DOHH2 (cell line): Measurements from ENCODE around the gene ADGRG1.

Experiments used
- H3F3A ChIP-seq: fragments of 200-600 bp; sonication (generic), shearing (Covaris generic); 2 replicates; pipeline ENCODE4 v1.6.0; 2016; ENCODE audit warnings: antibody characterized with exemption, mild to moderate bottlenecking; ENCODE audit not compliant: control insufficient read depth, insufficient read depth
- H3K27ac ChIP-seq: fragments of 200-600 bp; sonication (generic); 2 replicates; pipeline ENCODE4 v1.5.1; 2014; ENCODE audit warnings: low read depth, mild to moderate bottlenecking, low read length, moderate library complexity
- H3K27me3 ChIP-seq: fragments of 200-600 bp; sonication (generic); 2 replicates; pipeline ENCODE4 v1.6.1; 2014; ENCODE audit warnings: mild to moderate bottlenecking, low read length, mixed read lengths; ENCODE audit not compliant: control insufficient read depth
- H3K36me3 ChIP-seq: fragments of 200-600 bp; sonication (generic); 2 replicates; pipeline ENCODE4 v1.6.1; 2014; ENCODE audit warnings: mild to moderate bottlenecking, low read length, moderate library complexity, mixed read lengths; ENCODE audit not compliant: control insufficient read depth
- H3K4me1 ChIP-seq: fragments of 200-600 bp; sonication (generic); 2 replicates; pipeline ENCODE4 v1.6.1; 2014; ENCODE audit warnings: mild to moderate bottlenecking, low read length, mixed read lengths; ENCODE audit not compliant: control insufficient read depth
- H3K4me2 ChIP-seq: fragments of 200-600 bp; sonication (generic); 2 replicates; pipeline ENCODE4 v1.6.0; 2014; ENCODE audit warnings: mild to moderate bottlenecking, low read length, moderate library complexity
- H3K4me3 ChIP-seq: fragments of 200-600 bp; sonication (generic); 2 replicates; pipeline ENCODE4 v1.5.1; 2014; ENCODE audit warnings: mild to moderate bottlenecking, low read length, mixed read lengths
- H3K79me2 ChIP-seq: fragments of 200-600 bp; sonication (generic); 2 replicates; pipeline ENCODE4 v1.6.1; 2014; ENCODE audit warnings: mild to moderate bottlenecking, low read length, mixed read lengths; ENCODE audit not compliant: control insufficient read depth
- H3K9me2 ChIP-seq: fragments of 200-600 bp; sonication (generic); replicated peaks from 2 replicates; pipeline ENCODE4 v1.6.1; 2014; ENCODE audit warnings: mild to moderate bottlenecking, low read length, mixed read lengths; ENCODE audit not compliant: control insufficient read depth
- H3K9me3 ChIP-seq: fragments of 200-600 bp; sonication (generic); 2 replicates; pipeline ENCODE4 v1.6.1; 2014; ENCODE audit warnings: antibody characterized with exemption, low read length, mixed read lengths; ENCODE audit not compliant: control insufficient read depth, insufficient read depth
- H4K20me1 ChIP-seq: fragments of 200-600 bp; sonication (generic); 2 replicates; pipeline ENCODE4 v1.6.0; 2014; ENCODE audit warnings: low read depth, mild to moderate bottlenecking, antibody characterized with exemption, low read length, moderate library complexity; ENCODE audit not compliant: control insufficient read depth, insufficient read depth
- EZH2phosphoT487 ChIP-seq: fragments of 200-600 bp; sonication (generic); IDR thresholded peaks from 2 replicates; pipeline ENCODE4 v1.6.1; 2017; ENCODE audit warnings: borderline replicate concordance, mild to moderate bottlenecking, antibody characterized with exemption, low read length, moderate library complexity, mixed read lengths
- TF ChIP-seq, protein P1 (sequence below): fragments of 200-600 bp; sonication (generic); IDR thresholded peaks from one replicate; pipeline ENCODE4 v1.5.1; 2014; ENCODE audit warnings: antibody characterized with exemption, mild to moderate bottlenecking, low read depth, low read length; ENCODE audit not compliant: poor library complexity, severe bottlenecking

The ADGRG1 gene

DNA sequence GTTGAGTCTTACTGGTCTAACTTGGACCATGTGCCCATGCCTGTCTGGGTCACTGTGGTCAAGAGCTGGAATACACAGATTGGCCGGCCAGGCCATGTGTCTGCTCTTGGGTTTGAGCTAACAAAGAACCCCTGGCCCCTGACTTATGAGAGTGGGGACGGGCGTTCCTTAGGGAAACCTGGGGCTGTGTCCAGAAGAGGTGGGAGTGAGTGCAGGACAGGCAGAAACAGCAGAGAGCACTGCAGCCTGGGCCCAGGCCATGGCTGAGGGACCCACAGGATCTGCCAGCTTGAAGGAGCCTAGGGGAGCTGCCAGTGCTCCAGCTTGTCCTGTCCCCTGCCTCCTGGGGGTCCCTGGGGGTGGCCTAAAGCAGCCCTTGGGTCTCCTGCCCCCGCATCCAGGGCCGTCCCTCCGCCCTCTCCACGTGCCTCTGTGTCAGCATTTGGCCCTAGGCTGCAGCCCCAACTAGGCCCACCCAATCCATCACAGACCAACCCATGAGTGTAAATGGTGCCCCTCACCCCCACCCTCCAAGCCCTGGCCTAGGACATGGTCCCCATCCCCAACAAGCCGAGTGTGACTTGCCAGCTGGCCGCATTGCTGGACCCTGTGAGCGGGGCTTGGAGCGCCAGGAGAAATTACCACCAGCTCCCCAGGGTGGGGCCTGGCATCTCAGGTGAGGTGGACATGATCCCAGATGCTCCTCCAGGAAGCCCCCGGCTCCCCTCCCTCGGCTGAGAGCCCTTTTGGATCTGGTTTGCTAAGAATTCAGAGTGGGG lies 53.7 kb downstream of the ADGRG1 start:
- no peaks in the 10 kb centered on the region for H3K9me3 ChIP-seq
- H3K4me3 ChIP-seq, result no peak overlapping the region
- H3K4me2 ChIP-seq, result no peak overlapping the region
- H3K79me2 ChIP-seq, result no peaks in the 10 kb centered on the region
- no peaks in the 10 kb centered on the region for H3F3A ChIP-seq
- H3K36me3 ChIP-seq, result no peaks in the 10 kb centered on the region
- H3K4me1 ChIP-seq, result no peaks in the 10 kb centered on the region
- H4K20me1 ChIP-seq, result no peaks in the 10 kb centered on the region
- H3K27ac ChIP-seq, result no peak overlapping the region
- no peaks in the 10 kb centered on the region for H3K27me3 ChIP-seq
- TF ChIP-seq, protein P1, sequence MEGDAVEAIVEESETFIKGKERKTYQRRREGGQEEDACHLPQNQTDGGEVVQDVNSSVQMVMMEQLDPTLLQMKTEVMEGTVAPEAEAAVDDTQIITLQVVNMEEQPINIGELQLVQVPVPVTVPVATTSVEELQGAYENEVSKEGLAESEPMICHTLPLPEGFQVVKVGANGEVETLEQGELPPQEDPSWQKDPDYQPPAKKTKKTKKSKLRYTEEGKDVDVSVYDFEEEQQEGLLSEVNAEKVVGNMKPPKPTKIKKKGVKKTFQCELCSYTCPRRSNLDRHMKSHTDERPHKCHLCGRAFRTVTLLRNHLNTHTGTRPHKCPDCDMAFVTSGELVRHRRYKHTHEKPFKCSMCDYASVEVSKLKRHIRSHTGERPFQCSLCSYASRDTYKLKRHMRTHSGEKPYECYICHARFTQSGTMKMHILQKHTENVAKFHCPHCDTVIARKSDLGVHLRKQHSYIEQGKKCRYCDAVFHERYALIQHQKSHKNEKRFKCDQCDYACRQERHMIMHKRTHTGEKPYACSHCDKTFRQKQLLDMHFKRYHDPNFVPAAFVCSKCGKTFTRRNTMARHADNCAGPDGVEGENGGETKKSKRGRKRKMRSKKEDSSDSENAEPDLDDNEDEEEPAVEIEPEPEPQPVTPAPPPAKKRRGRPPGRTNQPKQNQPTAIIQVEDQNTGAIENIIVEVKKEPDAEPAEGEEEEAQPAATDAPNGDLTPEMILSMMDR, result no peak
- no peak for TF ChIP-seq EZH2phosphoT487
- H3K9me2 ChIP-seq, result no peaks in the 10 kb centered on the region

DNA sequence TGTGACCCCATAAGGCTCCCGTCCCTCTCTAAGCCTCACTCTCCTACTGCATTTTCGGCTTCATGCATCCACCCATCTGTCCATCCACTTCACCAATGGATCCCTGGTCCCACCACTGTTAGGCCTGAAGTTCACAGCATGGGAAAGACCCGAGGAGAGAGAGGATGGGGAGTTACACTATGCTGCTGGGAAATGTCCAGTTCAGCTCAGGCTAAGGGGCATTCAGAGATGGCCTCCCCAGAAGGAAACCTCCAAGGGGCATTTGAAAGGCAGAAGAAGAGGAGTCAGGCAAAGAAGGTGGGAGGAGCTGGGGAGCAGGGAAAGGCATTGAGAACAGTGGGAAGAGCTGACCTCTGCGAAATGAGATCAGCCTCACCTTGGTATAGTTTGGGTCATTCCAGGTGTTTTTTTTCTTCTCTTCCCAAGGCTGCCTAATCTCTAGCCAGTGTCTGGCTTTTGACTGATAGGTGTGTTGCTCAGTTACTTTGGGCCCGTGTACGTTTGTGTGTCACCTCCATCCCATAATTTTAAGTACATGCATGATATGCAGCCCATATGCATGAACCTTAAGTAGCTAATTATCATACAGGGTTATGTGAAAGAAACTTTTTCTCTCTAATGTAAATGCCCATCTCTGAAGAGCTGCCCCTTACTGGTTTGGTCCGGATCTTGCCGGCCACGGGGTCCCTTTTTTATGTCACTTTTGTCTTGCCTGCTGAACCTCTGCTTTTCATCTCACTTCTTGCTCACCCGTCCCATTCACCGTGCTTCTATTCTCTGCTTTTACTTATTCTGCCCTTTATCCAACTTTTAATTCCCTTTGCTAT lies 54.6 kb downstream of the ADGRG1 start:
- Histone ChIP-seq H3K27ac (no peak overlapping the region), H3K4me2 (no peak overlapping the region), H3K9me2 (no peaks in the 10 kb centered on the region), H3K36me3 (no peaks in the 10 kb centered on the region), H4K20me1 (no peaks in the 10 kb centered on the region), H3K27me3 (no peaks in the 10 kb centered on the region), H3K4me3 (no peak overlapping the region), H3F3A (no peaks in the 10 kb centered on the region), H3K4me1 (no peaks in the 10 kb centered on the region), H3K9me3 (no peaks in the 10 kb centered on the region), H3K79me2 (no peaks in the 10 kb centered on the region)
- TF ChIP-seq, protein P1, result no peak
- no peak for TF ChIP-seq EZH2phosphoT487

DNA sequence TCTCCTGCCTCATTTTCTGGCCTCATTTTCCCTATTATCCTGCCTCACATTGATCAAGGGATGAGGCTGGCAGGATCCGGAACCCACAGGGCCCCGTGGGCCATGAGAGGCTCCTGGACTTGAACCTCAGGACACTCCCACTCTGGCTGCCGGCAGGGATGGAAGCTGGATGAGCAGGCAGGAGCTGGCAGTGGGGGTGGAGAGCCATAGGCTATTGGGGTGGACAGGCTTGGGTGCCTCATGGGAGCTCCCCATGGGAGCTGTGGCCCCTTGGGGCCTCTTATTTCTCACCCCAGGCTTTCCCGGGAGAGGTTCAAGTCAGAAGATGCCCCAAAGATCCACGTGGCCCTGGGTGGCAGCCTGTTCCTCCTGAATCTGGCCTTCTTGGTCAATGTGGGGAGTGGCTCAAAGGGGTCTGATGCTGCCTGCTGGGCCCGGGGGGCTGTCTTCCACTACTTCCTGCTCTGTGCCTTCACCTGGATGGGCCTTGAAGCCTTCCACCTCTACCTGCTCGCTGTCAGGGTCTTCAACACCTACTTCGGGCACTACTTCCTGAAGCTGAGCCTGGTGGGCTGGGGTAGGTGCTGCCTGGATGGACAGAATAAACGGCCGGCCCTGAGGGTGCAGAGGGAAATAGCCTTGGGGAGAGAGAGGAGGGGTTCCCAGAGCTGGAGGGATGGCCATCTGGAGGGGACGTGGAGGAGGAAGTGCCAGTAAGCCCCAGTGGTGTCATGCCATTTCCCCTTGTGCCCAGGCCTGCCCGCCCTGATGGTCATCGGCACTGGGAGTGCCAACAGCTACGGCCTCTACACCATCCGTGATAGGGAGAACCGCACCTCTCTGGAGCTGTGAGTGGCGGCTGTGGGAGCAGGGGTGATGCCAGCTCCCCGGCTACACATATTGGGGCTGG lies 55.5 kb downstream of the ADGRG1 start:
- H3K4me1 ChIP-seq, result no peaks in the 10 kb centered on the region; the same call in 1 of the 2 replicates
- no peak overlapping the region for H3K4me2 ChIP-seq
- H3K9me2 ChIP-seq, result no peaks in the 10 kb centered on the region
- no peak for TF ChIP-seq EZH2phosphoT487
- TF ChIP-seq, protein P1, result no peak
- H3K4me3 ChIP-seq, result no peak overlapping the region
- H3K27ac ChIP-seq, result no peak overlapping the region
- no peaks in the 10 kb centered on the region for H3K36me3 ChIP-seq
- no peaks in the 10 kb centered on the region for H3K9me3 ChIP-seq
- no peaks in the 10 kb centered on the region for H3K79me2 ChIP-seq
- H3K27me3 ChIP-seq, result no peaks in the 10 kb centered on the region; the same call in 1 of the 2 replicates
- no peaks in the 10 kb centered on the region for H4K20me1 ChIP-seq
- no peaks in the 10 kb centered on the region for H3F3A ChIP-seq
